ENCODE results near the gene EDEM1.

The EDEM1 gene

GRCh38 chr3:5212628-5213573 is 25.4 kb downstream of the EDEM1 start:
- DNase-seq (ENCODE audit: low read depth) = no peak
- no peak overlapping the region for H3K4me3 ChIP-seq (ENCODE audit: control insufficient read depth, low read depth, low read length)
- no peak for TF ChIP-seq CTCF (IDR thresholded peaks at IDR 0.05; ENCODE audit: control insufficient read depth, insufficient read depth, low read depth, low read length, missing control alignments)

DNA sequence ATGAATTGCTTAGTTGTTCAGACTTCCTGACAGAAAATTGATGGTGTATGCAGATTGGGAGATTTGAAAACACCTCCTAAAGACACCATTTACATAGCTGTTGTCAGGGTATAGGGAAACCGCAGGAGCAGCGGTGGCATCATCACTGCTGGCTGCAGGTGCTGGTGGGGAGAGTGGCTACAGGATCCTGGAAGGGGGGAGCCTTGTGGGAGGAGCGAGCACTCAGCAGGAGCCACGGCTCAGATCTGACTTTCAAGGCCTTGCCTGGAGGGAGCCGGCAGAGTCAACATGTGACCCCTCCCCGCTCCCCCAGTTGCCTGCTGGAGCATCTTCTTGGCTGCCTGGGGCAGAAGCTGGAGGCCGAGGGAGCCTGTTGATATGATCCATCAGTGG is 26.1 kb downstream of the EDEM1 start:
- DNase-seq (ENCODE audit: low read depth) = no peak
- TF ChIP-seq CTCF (IDR thresholded peaks at IDR 0.05; ENCODE audit: control insufficient read depth, insufficient read depth, low read depth, low read length, missing control alignments) = no peak
- no peak overlapping the region for H3K4me3 ChIP-seq (ENCODE audit: control insufficient read depth, low read depth, low read length)

- H3K4me3 ChIP-seq (ENCODE audit: control insufficient read depth, low read depth, low read length) = no peak overlapping the region
- no peak for DNase-seq (ENCODE audit: low read depth)
- no peak for TF ChIP-seq CTCF (IDR thresholded peaks at IDR 0.05; ENCODE audit: control insufficient read depth, insufficient read depth, low read depth, low read length, missing control alignments)
Observed at GRCh38 chr3:5214352-5214751, 26.8 kb downstream of the EDEM1 start.

DNA sequence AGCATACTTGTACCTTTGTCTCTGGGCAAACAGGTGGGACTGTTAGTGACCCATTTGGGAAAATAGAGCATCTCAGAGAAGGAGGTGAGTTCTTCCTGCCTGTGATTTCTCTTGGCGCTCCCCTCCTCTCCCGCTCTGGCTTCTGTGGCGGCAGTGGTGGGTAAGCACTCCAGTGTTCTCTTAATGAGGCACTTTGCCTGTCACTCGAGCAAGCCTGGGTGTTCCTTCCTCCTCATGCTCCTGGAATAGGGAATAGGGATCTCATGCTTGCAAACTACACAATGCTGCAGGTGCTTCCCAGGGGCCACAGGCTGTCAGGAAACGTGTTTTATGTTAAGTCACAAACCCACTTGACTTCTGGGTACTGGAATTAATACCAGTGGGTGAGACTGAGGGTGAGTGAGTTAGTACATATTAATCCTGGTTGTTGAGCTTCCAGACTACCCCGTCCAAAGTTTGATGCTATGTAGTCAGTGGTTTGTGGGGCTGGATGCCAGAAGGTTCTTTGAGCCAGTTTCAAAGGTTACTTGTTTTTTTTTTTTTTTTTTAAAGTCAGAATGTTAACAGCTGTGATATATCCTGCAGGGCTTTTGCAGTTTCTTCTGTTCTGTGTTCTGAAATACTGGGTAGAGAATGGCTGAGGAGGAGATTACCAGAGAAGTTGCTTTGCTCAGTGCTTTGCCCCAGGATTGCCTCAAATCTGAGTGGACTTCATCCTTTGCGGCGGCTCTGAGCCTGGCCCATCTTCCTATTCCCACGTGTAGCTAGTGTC is 30.5 kb downstream of the EDEM1 start:
- no peak overlapping the region for H3K4me3 ChIP-seq (ENCODE audit: control insufficient read depth, low read depth, low read length)
- TF ChIP-seq CTCF (IDR thresholded peaks at IDR 0.05; ENCODE audit: control insufficient read depth, insufficient read depth, low read depth, low read length, missing control alignments) = no peak
- no peak for DNase-seq (ENCODE audit: low read depth)

DNA sequence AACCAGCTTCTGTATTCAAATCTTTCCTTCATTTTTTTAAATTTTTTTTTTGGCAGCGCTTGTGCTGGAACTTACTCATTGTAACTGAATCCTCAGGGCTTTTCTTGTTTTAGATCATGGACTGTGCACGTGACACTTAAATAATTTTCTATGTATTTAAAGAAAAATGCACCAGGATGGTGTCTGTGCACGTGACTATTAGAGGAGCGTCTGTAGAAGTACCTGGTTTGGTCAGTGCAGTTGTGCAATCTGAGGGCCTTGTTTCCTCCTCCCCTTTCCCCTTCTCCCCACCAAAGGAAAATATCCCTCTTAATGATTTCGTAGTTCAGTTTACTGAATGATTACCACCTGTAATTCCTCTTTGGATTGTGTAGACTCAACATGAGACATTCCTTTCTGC is 31.3 kb downstream of the EDEM1 start:
- no peak for TF ChIP-seq CTCF (IDR thresholded peaks at IDR 0.05; ENCODE audit: control insufficient read depth, insufficient read depth, low read depth, low read length, missing control alignments)
- DNase-seq (ENCODE audit: low read depth) = no peak
- H3K4me3 ChIP-seq (ENCODE audit: control insufficient read depth, low read depth, low read length) = no peak overlapping the region

- no peak for DNase-seq (ENCODE audit: low read depth)
- no peak for TF ChIP-seq CTCF (IDR thresholded peaks at IDR 0.05; ENCODE audit: control insufficient read depth, insufficient read depth, low read depth, low read length, missing control alignments)
- H3K4me3 ChIP-seq (ENCODE audit: control insufficient read depth, low read depth, low read length) = no peak overlapping the region
Observed at GRCh38 chr3:5219216-5219615, 31.7 kb downstream of the EDEM1 start.

Measured in AG09309 (cell line).